Suprapubic skin (tissue), 4 donors: ENCODE results near the gene SPC25.

ENCODE experiments used
- EP300 ChIP-seq: sonication (generic); formaldehyde crosslinking; IDR thresholded peaks from one replicate; pipeline ENCODE4 v1.6.1; 2017; ENCODE audit warnings: antibody characterized with exemption
- POLR2A ChIP-seq, 2 donors: fragments of 450-650 bp; IDR thresholded peaks; one replicate each; pipeline ENCODE4 v1.6.1; 2017; ENCODE audit warnings: antibody characterized with exemption in 2 of 2, mild to moderate bottlenecking in 2 of 2, moderate library complexity in 2 of 2
- POLR2AphosphoS5 ChIP-seq, 3 donors: sonication (generic); formaldehyde crosslinking; IDR thresholded peaks; one replicate each; pipeline ENCODE4 v1.6.1; 2017; ENCODE audit warnings: antibody characterized with exemption in 3 of 3

DNA sequence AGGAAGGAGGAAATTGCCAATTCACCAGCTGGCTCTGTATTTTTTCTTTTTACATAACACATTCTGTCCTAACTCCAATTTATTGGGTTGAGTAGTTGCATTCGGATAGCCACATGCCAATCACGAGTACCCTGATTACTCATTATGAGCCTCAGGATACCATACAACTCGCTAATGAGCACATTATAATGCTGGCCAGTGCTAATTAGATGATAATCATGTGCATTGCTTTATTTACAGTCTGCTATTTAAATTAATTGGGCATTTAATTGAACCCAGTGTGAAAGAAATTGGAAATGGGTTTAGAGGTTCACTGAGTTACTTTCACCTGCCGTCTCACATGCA lies 26.1 kb upstream of the SPC25 start:
- TF ChIP-seq POLR2A (IDR thresholded peaks at IDR 0.05), result no peak
- TF ChIP-seq EP300, result no peak
- TF ChIP-seq POLR2AphosphoS5 (IDR thresholded peaks at IDR 0.05), result no peak
